GM19328 (cell line): Measurements from ENCODE around the gene HECTD2.
"Not testable (repeated sequence)": the region's sequence is repeated elsewhere in the genome, so short reads cannot be mapped to it uniquely, and the experiment has no call there.

ENCODE experiments used
- ATAC-seq: cut with Tn5 transposase; IDR thresholded peaks from one replicate; pipeline ENCODE4 v1.9.1; 2021; ENCODE audit warnings: mild to moderate bottlenecking, moderate library complexity; ENCODE audit not compliant: unreplicated experiment

Gene HECTD2

DNA sequence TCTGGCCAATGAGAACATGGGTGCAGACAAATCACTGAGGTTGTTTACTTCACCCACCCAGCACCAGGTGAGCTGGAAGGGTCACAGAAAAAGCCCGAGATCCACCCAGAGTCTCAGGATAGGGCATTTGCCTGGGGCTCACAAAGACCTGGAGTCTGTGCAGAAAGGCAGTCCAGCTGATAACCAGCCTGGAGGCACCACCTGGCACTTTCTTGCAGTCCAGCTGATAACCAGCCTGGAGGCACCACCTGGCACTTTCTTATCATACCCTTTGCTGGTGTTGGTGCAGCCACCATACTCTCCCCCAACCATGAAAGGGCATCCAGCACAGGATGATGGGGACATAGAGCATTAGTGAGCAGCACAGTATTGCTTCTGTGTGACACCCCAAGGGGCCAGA, 118.6 kb downstream of the HECTD2 start:
- no peak for ATAC-seq

DNA sequence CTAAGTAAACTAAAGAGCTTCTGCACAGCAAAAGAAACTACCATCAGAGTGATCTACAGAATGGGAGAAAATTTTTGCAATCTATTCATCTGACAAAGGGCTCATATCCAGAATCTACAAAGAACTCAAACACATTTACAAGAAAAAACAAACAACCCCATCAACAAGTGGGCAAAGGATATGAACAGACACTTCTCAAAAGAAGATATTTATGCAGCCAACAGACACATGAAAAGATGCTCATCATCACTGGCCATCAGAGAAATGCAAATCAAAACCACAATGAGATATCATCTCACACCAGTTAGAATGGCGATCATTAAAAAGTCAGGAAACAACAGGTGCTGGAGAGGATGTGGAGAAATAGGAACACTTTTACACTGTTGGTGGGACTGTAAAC, 124.6 kb downstream of the HECTD2 start:
- not testable (repeated sequence) for ATAC-seq

GRCh38 chr10:91536111-91536510, 126.0 kb downstream of the HECTD2 start:
- ATAC-seq: no peak

DNA sequence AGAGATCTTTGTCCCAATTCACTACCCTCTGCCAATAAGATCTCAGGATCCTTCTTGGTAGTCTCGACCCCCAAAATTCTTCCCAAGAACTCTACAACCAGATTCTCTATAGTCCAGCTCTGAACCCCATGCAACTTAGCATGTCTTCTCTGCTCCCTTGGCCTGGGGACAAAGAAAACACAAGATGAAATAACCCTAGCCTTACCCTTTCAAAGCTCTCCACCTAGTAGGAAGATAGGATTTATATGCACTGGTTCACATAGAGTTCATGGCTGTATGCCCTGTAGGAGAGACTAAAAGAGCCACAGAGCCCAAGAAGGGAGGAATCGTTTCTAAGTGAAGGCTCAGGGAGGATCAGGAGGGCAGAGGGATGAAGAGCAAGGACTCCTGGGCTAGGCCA, 126.6 kb downstream of the HECTD2 start:
- ATAC-seq: no peak

GRCh38 chr10:91537614-91538383, 127.7 kb downstream of the HECTD2 start:
- no peak for ATAC-seq

- no peak for ATAC-seq
These were observed 129.8 kb downstream of the HECTD2 start for GRCh38 chr10:91539930-91540329.

GRCh38 chr10:91540733-91541132, 130.6 kb downstream of the HECTD2 start:
- no peak for ATAC-seq

DNA sequence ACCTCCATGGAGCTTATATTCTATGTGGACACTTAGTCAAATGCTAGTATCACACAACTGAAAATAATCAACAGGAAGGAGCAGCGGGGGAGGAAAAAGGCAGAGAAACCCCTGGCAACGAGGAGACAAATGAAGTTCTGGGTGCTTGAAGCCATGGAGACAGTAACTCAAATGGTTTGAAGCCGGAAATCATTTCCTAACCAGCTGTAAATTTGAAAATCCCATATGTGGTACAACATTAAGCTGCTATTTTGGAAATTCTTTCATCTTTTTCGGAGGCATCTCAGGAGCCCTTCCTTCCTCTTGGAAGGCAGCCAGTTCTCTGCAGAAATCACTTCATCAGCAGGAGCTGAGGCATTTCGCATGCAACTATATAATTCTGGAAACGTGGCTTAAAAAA, 131.3 kb downstream of the HECTD2 start:
- no peak for ATAC-seq

DNA sequence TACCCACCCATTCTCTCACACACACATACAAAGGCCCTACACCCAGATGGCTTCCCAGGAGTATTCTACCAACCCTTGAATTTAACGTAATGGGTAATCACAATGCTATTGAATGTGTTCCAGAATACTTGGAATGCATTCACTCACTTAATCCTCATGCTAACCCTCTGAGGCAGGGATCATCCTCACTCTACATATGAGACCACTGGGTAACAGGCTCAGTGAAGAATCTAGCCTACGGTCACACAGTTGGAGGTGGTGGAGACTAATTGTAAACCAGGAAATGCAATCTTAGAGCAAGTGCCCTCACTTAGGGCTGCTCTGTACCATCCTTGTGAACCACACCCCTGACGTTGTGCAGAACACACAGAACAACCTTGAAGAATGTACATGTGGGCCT, 135.2 kb downstream of the HECTD2 start:
- ATAC-seq: no peak

GRCh38 chr10:91545838-91546237, 135.7 kb downstream of the HECTD2 start:
- no peak for ATAC-seq

DNA sequence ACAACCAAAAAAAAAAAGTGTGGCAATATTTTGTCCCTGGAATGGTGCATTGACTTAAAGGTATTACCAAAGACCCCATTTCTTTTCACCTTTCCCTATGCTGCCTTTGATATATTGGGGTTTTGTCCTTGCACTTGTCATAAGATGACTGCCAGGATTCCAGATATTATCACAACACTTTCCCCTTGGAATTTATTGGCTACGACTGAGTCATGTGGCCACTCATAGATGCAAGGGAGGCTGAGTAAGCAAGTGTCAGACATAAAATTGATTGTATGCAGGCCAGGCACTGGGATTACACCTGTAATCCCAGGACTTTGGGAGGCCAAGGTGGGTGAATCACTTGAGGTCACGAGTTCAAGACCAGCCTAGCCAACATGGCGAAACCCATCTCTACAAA, 139.1 kb downstream of the HECTD2 start:
- ATAC-seq: no peak

DNA sequence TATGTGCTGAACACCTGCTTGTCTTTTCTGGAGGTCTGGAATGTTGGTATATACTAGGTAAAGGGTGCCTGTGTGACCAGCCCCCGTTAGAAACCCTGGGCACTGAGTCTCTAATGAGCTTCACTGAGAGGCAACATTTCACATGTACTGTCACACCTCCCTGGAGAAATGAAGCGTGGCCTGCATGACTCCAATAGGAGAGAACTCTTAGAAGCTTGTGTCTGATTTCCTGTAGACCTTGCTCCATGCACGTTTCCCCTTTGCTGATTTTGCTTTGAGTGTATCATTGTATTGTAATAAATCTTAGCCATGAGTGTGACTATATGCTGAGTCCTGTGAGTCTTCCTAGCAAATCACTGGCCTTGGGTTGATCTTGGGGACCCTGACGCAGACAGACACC, 139.9 kb downstream of the HECTD2 start:
- no peak for ATAC-seq

GRCh38 chr10:91551856-91552255, 141.7 kb downstream of the HECTD2 start:
- ATAC-seq: no peak

DNA sequence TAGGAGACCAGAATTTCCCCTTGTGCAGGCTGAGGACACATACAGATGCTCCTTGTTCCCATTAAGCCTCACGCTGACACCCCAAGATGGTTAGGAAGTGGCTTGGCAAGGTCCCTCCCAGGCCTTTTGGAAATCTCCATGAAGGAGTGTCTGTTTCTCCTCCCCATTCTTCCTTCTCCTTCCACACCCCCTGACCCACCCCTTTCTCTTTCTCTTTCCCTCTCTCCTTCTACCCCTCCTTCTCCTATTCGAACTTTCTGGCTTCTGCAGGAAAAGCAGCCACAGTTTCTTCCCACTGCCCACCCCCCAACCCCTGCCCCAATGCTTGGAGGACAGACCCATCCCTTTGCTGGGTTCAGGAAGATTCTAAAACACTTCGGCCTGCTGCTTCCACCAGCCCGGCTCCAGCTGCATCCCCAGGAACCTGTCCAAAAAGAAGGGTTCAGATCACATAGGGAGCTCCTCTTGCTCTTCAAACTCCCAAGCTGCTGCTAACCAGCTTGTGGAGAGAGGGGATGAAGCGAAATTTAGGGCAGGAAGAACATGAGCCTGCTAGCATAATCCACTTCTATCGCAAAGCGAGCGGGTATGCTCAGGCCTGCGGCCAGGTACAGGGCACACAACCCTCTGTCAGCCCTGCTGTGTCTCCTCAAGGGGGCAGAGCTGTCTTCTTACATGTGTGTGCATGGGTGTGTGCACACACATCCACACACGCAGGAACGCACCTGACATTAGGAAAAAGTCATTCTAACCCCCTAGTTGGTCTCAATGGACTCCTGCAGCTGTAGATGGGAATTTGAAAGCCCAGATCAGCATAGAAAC, 142.3 kb downstream of the HECTD2 start:
- ATAC-seq: no peak

- no peak for ATAC-seq
These were observed 145.3 kb downstream of the HECTD2 start for GRCh38 chr10:91555455-91555854.

DNA sequence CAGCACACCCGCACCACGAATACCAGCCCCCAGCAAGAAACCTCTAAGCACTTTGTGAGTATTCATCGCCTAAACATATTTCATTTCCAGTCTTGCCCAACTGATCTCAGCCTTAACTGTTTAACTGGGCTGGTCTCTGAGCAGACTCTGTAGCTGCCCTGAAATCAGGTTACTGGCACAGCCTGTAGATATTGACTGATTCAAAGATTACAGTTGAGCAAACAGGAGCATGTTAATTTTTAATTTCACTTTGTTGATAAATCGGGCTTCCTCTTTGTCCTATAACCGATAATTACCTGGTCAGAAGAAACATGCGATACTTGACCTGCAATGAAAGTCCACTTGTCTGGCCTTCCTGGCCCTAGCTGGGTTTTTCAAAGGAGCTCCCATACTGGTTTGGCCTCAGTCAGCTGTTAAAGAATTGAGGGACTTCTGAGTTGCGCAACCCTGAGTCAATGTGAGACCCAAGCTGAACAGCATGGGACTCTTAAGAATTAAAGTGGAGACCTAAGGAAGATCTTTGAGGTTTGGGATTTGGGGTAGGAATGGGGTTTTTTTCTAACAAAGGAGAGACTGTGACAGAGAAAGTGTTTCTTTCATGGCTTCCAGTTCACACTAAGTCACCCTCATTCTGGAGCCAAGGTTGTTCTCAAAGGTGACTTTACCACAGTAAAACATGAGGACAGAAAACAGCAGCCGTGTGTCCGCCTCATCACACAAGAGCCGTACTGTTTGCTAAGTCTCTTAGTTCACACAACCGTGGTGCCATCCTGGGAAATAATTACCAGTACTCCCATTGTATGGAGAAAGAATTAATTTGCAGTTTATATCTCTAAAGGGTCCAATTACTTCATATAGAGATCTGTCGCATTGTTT, 146.8 kb downstream of the HECTD2 start:
- no peak for ATAC-seq

GRCh38 chr10:91557651-91558111, 147.5 kb downstream of the HECTD2 start:
- no peak for ATAC-seq

GRCh38 chr10:91558473-91558872, 148.3 kb downstream of the HECTD2 start:
- ATAC-seq: no peak

GRCh38 chr10:91559169-91559568, 149.0 kb downstream of the HECTD2 start:
- ATAC-seq: no peak

DNA sequence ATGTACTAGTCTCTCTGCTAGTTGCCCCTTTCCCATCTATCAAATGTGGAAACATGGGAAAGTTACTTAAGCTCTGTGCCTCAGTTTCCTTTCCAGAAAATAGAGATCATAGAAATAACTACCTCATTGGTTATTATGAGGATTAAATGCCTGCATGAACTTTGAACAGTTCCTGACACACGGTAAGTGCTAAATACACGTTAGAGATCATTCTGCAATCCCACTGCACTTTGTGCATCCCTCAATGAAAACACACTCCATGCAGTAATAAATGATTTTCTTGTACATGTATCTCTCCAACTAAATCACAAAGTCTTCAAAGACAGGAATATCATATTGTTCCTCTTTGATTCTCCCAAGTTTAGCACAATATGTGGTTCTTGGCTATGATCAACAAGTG, 149.6 kb downstream of the HECTD2 start:
- no peak for ATAC-seq

- not testable (repeated sequence) for ATAC-seq
These were observed 150.7 kb downstream of the HECTD2 start for GRCh38 chr10:91560827-91561226.
